H9 (cell line): Measurements from ENCODE around the gene RASGRF1. TPM values are rescaled to one million over a fixed set of nuclear protein-coding genes. Genes with fewer than 3 reads are reported as not detected.

Experiments
- DNase-seq: peaks from one replicate; pipeline ENCODE4 v3.0.0-alpha.2; 2017
- H2AFZ ChIP-seq: one replicate; pipeline ENCODE4 v1.6.1; 2013; ENCODE audit warnings: mild to moderate bottlenecking, low read length, control low read depth, moderate library complexity
- H2AK5ac ChIP-seq: 2 replicates; pipeline ENCODE4 v1.6.1; 2013; ENCODE audit warnings: low read length, control low read depth, mixed read lengths; ENCODE audit not compliant: insufficient read length
- H2BK120ac ChIP-seq: one replicate; pipeline ENCODE4 v1.6.1; 2013; ENCODE audit warnings: low read depth, mild to moderate bottlenecking, low read length, control low read depth, inconsistent platforms; ENCODE audit not compliant: poor library complexity, severe bottlenecking
- H2BK12ac ChIP-seq: 2 replicates; pipeline ENCODE4 v1.6.1; 2013; ENCODE audit warnings: low read length, control low read depth, mixed read lengths, low read depth; ENCODE audit not compliant: insufficient read length
- H2BK15ac ChIP-seq: 2 replicates; pipeline ENCODE4 v1.6.1; 2013; ENCODE audit warnings: low read depth, low read length, control low read depth
- H2BK20ac ChIP-seq: one replicate; pipeline ENCODE4 v1.6.1; 2013; ENCODE audit warnings: low read depth, mild to moderate bottlenecking, low read length, control low read depth, inconsistent platforms; ENCODE audit not compliant: poor library complexity, severe bottlenecking
- H2BK5ac ChIP-seq: 2 replicates; pipeline ENCODE4 v1.6.1; 2013; ENCODE audit warnings: low read length, control low read depth, mixed read lengths; ENCODE audit not compliant: insufficient read length
- H3K14ac ChIP-seq: 2 replicates; pipeline ENCODE4 v1.6.1; 2013; ENCODE audit warnings: low read length, control low read depth; ENCODE audit not compliant: insufficient read depth
- H3K18ac ChIP-seq: 2 replicates; pipeline ENCODE4 v1.6.1; 2013; ENCODE audit warnings: low read depth, mild to moderate bottlenecking, mixed read lengths, low read length, control low read depth; ENCODE audit not compliant: insufficient read length
- H3K23ac ChIP-seq: 2 replicates; pipeline ENCODE4 v1.6.1; 2013; ENCODE audit warnings: low read length, control low read depth, mixed read lengths, low read depth; ENCODE audit not compliant: insufficient read length
- H3K23me2 ChIP-seq: 2 replicates; pipeline ENCODE4 v1.6.1; 2013; ENCODE audit warnings: low read depth, mild to moderate bottlenecking, mixed read lengths, low read length, control low read depth; ENCODE audit not compliant: insufficient read length, poor library complexity, severe bottlenecking
- H3K27ac ChIP-seq: 2 replicates; pipeline ENCODE4 v1.5.1; 2013; ENCODE audit warnings: low read length, control low read depth, mixed read lengths, low read depth; ENCODE audit not compliant: insufficient read length
- H3K27me3 ChIP-seq: 2 replicates; pipeline ENCODE4 v1.6.1; 2013; ENCODE audit warnings: low read length, control low read depth, inconsistent platforms; ENCODE audit not compliant: insufficient read depth
- H3K4ac ChIP-seq: 2 replicates; pipeline ENCODE4 v1.6.1; 2013; ENCODE audit warnings: low read depth, mild to moderate bottlenecking, control low read depth, inconsistent platforms, low read length, moderate library complexity
- H3K4me1 ChIP-seq: 2 replicates; pipeline ENCODE4 v1.6.1; 2013; ENCODE audit warnings: low read length, control low read depth, inconsistent platforms; ENCODE audit not compliant: insufficient read depth
- H3K4me2 ChIP-seq: 2 replicates; pipeline ENCODE4 v1.6.1; 2013; ENCODE audit warnings: low read length, control low read depth, mixed read lengths; ENCODE audit not compliant: insufficient read length, insufficient read depth
- H3K56ac ChIP-seq: 2 replicates; pipeline ENCODE4 v1.6.1; 2013; ENCODE audit warnings: low read depth, mild to moderate bottlenecking, mixed read lengths, low read length, control low read depth; ENCODE audit not compliant: insufficient read length
- H3K79me1 ChIP-seq: 2 replicates; pipeline ENCODE4 v1.6.1; 2013; ENCODE audit warnings: low read depth, mild to moderate bottlenecking, moderate library complexity, low read length, control low read depth, inconsistent platforms; ENCODE audit not compliant: insufficient read depth, poor library complexity, severe bottlenecking
- H3K79me2 ChIP-seq: 2 replicates; pipeline ENCODE4 v1.6.1; 2013; ENCODE audit warnings: low read length, control low read depth, inconsistent platforms; ENCODE audit not compliant: insufficient read depth
- H3K9ac ChIP-seq: 2 replicates; pipeline ENCODE4 v1.6.1; 2013; ENCODE audit warnings: low read length, control low read depth, mixed read lengths; ENCODE audit not compliant: insufficient read length; ENCODE audit errors: extremely low read depth
- H3K9me3 ChIP-seq: one replicate; pipeline ENCODE4 v1.6.1; 2013; ENCODE audit warnings: low read depth, low read length, inconsistent platforms; ENCODE audit not compliant: control insufficient read depth
- H3T11ph ChIP-seq: one replicate; pipeline ENCODE4 v1.6.1; 2013; ENCODE audit warnings: mild to moderate bottlenecking, low read length, control low read depth, inconsistent platforms
- H4K20me1 ChIP-seq: one replicate; pipeline ENCODE4 v1.6.1; 2013; ENCODE audit not compliant: control insufficient read depth, insufficient read length, insufficient read depth
- H4K5ac ChIP-seq: 2 replicates; pipeline ENCODE4 v1.6.1; 2013; ENCODE audit warnings: low read depth, mild to moderate bottlenecking, mixed read lengths, low read length, control low read depth; ENCODE audit not compliant: insufficient read length
- H4K8ac ChIP-seq: replicated peaks from 2 replicates; pipeline ENCODE4 v1.6.1; 2013; ENCODE audit warnings: low read length, control low read depth, mixed read lengths, low read depth; ENCODE audit not compliant: insufficient read length
- H4K91ac ChIP-seq: 2 replicates; pipeline ENCODE4 v1.6.1; 2013; ENCODE audit warnings: low read depth, mild to moderate bottlenecking, moderate library complexity, mixed read lengths, low read length, control low read depth; ENCODE audit not compliant: insufficient read length
- H3K27ac Mint-ChIP-seq, 3 experiments: 2 replicates in 2 of 3; 3 replicates in 1 of 3; pipeline ENCODE4 v1.8.0; 2020 to 2021; ENCODE audit warnings: mixed read lengths in 3 of 3, mild to moderate bottlenecking in 1 of 3, moderate library complexity in 1 of 3
- H3K27me3 Mint-ChIP-seq: 2 replicates; pipeline ENCODE4 v1.8.0; 2021; ENCODE audit warnings: low read depth, mild to moderate bottlenecking, moderate library complexity, mixed read lengths
- H3K36me3 Mint-ChIP-seq, 3 experiments: 2 replicates in 2 of 3; 3 replicates in 1 of 3; pipeline ENCODE4 v1.8.0; 2020 to 2021; ENCODE audit warnings: low read depth in 3 of 3, mixed read lengths in 3 of 3; ENCODE audit not compliant: insufficient read depth in 1 of 3
- H3K4me1 Mint-ChIP-seq, 2 experiments: 2 replicates each; pipeline ENCODE4 v1.8.0; 2020; ENCODE audit warnings: mixed read lengths in 2 of 2
- H3K4me3 Mint-ChIP-seq, 2 experiments: 2 replicates in 1 of 2; 3 replicates in 1 of 2; pipeline ENCODE4 v1.8.0; 2020 to 2021; ENCODE audit warnings: mild to moderate bottlenecking in 2 of 2, mixed read lengths in 2 of 2, moderate library complexity in 1 of 2
- H3K9me3 Mint-ChIP-seq, 2 experiments: 2 replicates in 1 of 2; 3 replicates in 1 of 2; pipeline ENCODE4 v1.8.0; 2020; ENCODE audit warnings: mild to moderate bottlenecking in 2 of 2, mixed read lengths in 2 of 2, moderate library complexity in 1 of 2
- WGBS: extraction: QIAGEN DNeasy Blood & Tissue Kit; methylation state at CpG from one replicate; pipeline ENCODE4 v1.1.7; 2013; ENCODE audit warnings: missing lambda C conversion rate, low lambda C conversion rate, mixed read lengths; ENCODE audit not compliant: insufficient read length; ENCODE audit errors: extremely low coverage; 5-methylcytosine and 5-hydroxymethylcytosine counted together
- total RNA-seq: library from RNA; stranded (reverse); gene quantifications from 2 replicates; pipeline ENCODE4 v1.2.1, GENCODE V29; 2021
- TF ChIP-seq, protein P1 (sequence below): fragments of 200-600 bp; sonication (generic); conservative IDR thresholded peaks from 3 replicates; pipeline ENCODE4 v1.8.0; 2021; ENCODE audit warnings: antibody characterized with exemption, mild to moderate bottlenecking

RASGRF1 gene
- total RNA-seq, 1 experiment from 2014 or later = 0.48 TPM

GRCh38 chr15:78932258-78932808 lies 158.2 kb downstream of the RASGRF1 start:
- TF ChIP-seq, protein P1, sequence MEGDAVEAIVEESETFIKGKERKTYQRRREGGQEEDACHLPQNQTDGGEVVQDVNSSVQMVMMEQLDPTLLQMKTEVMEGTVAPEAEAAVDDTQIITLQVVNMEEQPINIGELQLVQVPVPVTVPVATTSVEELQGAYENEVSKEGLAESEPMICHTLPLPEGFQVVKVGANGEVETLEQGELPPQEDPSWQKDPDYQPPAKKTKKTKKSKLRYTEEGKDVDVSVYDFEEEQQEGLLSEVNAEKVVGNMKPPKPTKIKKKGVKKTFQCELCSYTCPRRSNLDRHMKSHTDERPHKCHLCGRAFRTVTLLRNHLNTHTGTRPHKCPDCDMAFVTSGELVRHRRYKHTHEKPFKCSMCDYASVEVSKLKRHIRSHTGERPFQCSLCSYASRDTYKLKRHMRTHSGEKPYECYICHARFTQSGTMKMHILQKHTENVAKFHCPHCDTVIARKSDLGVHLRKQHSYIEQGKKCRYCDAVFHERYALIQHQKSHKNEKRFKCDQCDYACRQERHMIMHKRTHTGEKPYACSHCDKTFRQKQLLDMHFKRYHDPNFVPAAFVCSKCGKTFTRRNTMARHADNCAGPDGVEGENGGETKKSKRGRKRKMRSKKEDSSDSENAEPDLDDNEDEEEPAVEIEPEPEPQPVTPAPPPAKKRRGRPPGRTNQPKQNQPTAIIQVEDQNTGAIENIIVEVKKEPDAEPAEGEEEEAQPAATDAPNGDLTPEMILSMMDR = no peak
- Mint-ChIP-seq H3K4me3 (no peak overlapping the region; a peak in 1 of 5 replicates), H3K27ac (no peak overlapping the region), H3K9me3 (no peaks in the 10 kb centered on the region; a peak in 1 of 5 replicates), H3K27me3 (peaks cover 7% of the 10 kb centered on the region), H3K4me1 (peaks cover 4% of the 10 kb centered on the region in 2 experiments; a peak in 2 of 4 replicates), H3K36me3 (peaks cover 0 to 3% (median 0%) of the 10 kb centered on the region in 3 experiments; a peak in 4 of 7 replicates)
- Histone ChIP-seq H3K79me1 (no peaks in the 10 kb centered on the region), H2AFZ (no peak overlapping the region), H3K4me1 (no peaks in the 10 kb centered on the region), H3K56ac (no peak overlapping the region), H3K23ac (no peak overlapping the region), H3K27me3 (no peaks in the 10 kb centered on the region), H3T11ph (no peak overlapping the region), H3K9ac (no peak overlapping the region), H3K9me3 (no peaks in the 10 kb centered on the region), H4K8ac (no peak overlapping the region), H3K4me2 (no peak overlapping the region), H2AK5ac (no peak overlapping the region), H4K5ac (no peak overlapping the region), H3K18ac (no peak overlapping the region), H3K14ac (no peak overlapping the region), H3K79me2 (no peaks in the 10 kb centered on the region), H4K20me1 (no peaks in the 10 kb centered on the region), H4K91ac (no peak overlapping the region), H3K23me2 (no peaks in the 10 kb centered on the region), H2BK15ac (no peak overlapping the region), H3K27ac (no peak overlapping the region), H2BK12ac (no peak overlapping the region), H2BK5ac (no peak overlapping the region), H3K4ac (no peak overlapping the region), H2BK20ac (no peak overlapping the region), H2BK120ac (no peak overlapping the region)
- WGBS = no CpG with 5 or more reads among the region's 13 CpGs
- no peak for DNase-seq
